OCI-LY1 (cell line): Measurements from ENCODE around the gene PLA2G1B.

Experiments used
- EZH2 ChIP-seq: fragments of 200-600 bp; sonication (generic), shearing (Covaris generic); IDR thresholded peaks from 2 replicates; pipeline ENCODE4 v1.8.0; 2017; ENCODE audit warnings: borderline replicate concordance, mixed run types, mild to moderate bottlenecking, antibody characterized with exemption, low read length, moderate library complexity, mixed read lengths
- TF ChIP-seq, protein P1 (sequence below): fragments of 200-600 bp; sonication (generic), shearing (Covaris generic); IDR thresholded peaks from 2 replicates; pipeline ENCODE4 v1.5.1; 2017; ENCODE audit warnings: mild to moderate bottlenecking, antibody characterized with exemption, low read length, moderate library complexity, mixed read lengths

DNA sequence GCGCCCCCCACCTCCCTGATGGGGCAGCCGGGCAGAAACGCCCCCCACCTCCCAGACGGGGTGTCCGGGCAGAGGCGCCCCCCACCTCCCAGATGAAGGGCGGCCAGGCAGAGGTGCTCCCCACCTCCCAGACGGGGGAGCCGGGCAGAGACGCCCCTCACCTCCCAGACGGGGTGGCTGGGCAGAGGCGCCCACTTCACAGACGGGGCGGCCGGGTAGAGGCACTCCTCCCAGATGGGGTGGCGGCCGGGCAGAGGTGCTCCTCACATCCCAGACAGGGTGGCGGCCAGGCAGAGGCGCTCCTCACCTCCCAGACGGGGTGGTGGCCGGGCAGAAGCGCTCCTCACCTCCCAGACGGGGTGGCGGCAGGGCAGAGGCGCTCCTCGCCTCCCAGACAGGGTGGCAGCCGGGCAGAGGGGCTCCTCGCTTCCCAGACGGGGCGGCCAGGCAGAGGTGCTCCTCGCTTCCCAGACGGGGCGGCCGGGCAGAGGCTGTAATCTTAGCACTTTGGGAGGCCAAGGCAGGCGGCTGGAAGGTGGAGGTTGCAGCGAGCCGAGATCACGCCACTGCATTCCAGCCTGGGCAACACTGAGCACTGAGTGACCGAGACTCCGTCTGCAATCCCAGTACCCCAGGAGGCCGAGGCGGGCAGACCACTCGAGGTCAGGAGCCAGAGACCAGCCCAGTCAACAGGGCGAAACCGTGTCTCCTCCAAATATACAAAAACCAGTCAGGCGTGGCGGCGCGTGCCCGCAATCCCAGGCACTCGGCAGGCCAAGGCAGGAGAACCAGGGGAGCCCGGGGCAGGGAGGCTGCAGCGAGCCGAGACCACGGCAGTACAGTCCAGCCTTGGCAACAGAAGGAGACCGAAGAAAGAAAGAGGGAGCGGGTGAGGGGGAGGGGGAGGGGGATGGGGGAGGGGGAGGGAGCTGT, 49.2 kb downstream of the PLA2G1B start:
- TF ChIP-seq EZH2 = no peak
- TF ChIP-seq, protein P1, sequence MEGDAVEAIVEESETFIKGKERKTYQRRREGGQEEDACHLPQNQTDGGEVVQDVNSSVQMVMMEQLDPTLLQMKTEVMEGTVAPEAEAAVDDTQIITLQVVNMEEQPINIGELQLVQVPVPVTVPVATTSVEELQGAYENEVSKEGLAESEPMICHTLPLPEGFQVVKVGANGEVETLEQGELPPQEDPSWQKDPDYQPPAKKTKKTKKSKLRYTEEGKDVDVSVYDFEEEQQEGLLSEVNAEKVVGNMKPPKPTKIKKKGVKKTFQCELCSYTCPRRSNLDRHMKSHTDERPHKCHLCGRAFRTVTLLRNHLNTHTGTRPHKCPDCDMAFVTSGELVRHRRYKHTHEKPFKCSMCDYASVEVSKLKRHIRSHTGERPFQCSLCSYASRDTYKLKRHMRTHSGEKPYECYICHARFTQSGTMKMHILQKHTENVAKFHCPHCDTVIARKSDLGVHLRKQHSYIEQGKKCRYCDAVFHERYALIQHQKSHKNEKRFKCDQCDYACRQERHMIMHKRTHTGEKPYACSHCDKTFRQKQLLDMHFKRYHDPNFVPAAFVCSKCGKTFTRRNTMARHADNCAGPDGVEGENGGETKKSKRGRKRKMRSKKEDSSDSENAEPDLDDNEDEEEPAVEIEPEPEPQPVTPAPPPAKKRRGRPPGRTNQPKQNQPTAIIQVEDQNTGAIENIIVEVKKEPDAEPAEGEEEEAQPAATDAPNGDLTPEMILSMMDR = no peak
